ENCODE data around the gene PKD1L1. TPM values are rescaled to one million over a fixed set of nuclear protein-coding genes. Genes with fewer than 3 reads are reported as not detected.

The PKD1L1 gene
- total RNA-seq, 1 experiment from 2014 or later, result 0.17 TPM

- BruUV-seq (replicated peaks), result no TSS peak
- DNase-seq (ENCODE audit: low read depth, low spot score) (no peak), ATAC-seq (no peak)
- Histone ChIP-seq H3K36me3 (ENCODE audit: control insufficient read depth in 1 of 2, insufficient read depth in 2 of 2, low read length in 2 of 2) (no peaks in the 10 kb centered on the region), H3K27ac (ENCODE audit: low read depth, low read length) (no peak overlapping the region), H3K4me3 (replicated peaks in 1 of 2; ENCODE audit: low read depth in 1 of 2, low read length in 2 of 2) (no peak overlapping the region), H3K79me2 (ENCODE audit: insufficient read depth, low read length) (no peaks in the 10 kb centered on the region), H3K9ac (ENCODE audit: low read length) (no peak overlapping the region), H4K20me1 (ENCODE audit: insufficient read depth) (no peaks in the 10 kb centered on the region), H3K4me1 (ENCODE audit: control insufficient read depth in 1 of 2, insufficient read depth in 2 of 2, low read length in 2 of 2) (peaks cover 11% of the 10 kb centered on the region in 2 experiments; a peak in 3 of 4 replicates), H3K4me2 (ENCODE audit: low read length) (no peak overlapping the region), H3K27me3 (ENCODE audit: insufficient read depth, low read length) (no peaks in the 10 kb centered on the region), H2AFZ (ENCODE audit: low read depth, low read length, poor library complexity, severe bottlenecking) (no peak overlapping the region), H3K9me2 (ENCODE audit: insufficient read depth) (no peaks in the 10 kb centered on the region), H3K9me3 (ENCODE audit: control insufficient read depth in 1 of 2, insufficient read depth in 1 of 2, low read depth in 1 of 2, low read length in 2 of 2) (no peaks in the 10 kb centered on the region)
- ChIA-PET RAD21 (ENCODE audit: low non-redundant PET in 1 of 2, low total read pairs in 2 of 2, uncharacterized antibody in 2 of 2, unreplicated experiment in 2 of 2) (no interaction called here), POLR2A (no interaction called here), CTCF (no interaction called here)
- TF ChIP-seq ZFX (IDR thresholded peaks at IDR 0.05), result no peak
- TF ChIP-seq EGR1 (IDR thresholded peaks at IDR 0.05; ENCODE audit: low read depth), result no peak
- no peak for TF ChIP-seq YY1 (IDR thresholded peaks at IDR 0.05; ENCODE audit: extremely low read depth, insufficient replicate concordance, low read depth, low read length)
- TF ChIP-seq CTCF (IDR thresholded peaks at IDR 0.05 in 2 of 3, conservative IDR thresholded peaks at IDR 0.05 in 1 of 3; ENCODE audit: borderline replicate concordance in 1 of 3, insufficient read depth in 1 of 3, low read depth in 2 of 3, low read length in 2 of 3), result no peak
- TF ChIP-seq CEBPB (IDR thresholded peaks at IDR 0.05; ENCODE audit: low read depth), result no peak
- no peak for TF ChIP-seq ZNF274 (IDR thresholded peaks at IDR 0.05; ENCODE audit: low read depth, low read length)
- no peak for TF ChIP-seq SRF (IDR thresholded peaks at IDR 0.05; ENCODE audit: low read depth)
- no peak for TF ChIP-seq SIN3A (IDR thresholded peaks at IDR 0.05; ENCODE audit: low read depth)
- TF ChIP-seq REST (IDR thresholded peaks at IDR 0.05; ENCODE audit: low read depth), result no peak
- TF ChIP-seq EZH2phosphoT487 (IDR thresholded peaks at IDR 0.05; ENCODE audit: borderline replicate concordance), result no peak
- no peak for TF ChIP-seq SP1 (IDR thresholded peaks at IDR 0.05; ENCODE audit: low read depth)
- no peak for TF ChIP-seq RAD21 (IDR thresholded peaks at IDR 0.05; ENCODE audit: low read depth)
- no peak for TF ChIP-seq TCF7L2 (IDR thresholded peaks at IDR 0.05; ENCODE audit: borderline replicate concordance, extremely low read depth, insufficient read depth, insufficient read length)
- no peak for TF ChIP-seq EZH2 (IDR thresholded peaks at IDR 0.05)
- no peak for TF ChIP-seq CBX3 (IDR thresholded peaks at IDR 0.05; ENCODE audit: low read depth)
- intact Hi-C loops (cut with micrococcal nuclease), result no loop called here
Measured at GRCh38 chr7:47807126-47807525, 141.1 kb downstream of the PKD1L1 start.

Measured in HCT116 (cell line).